Stimulated activated CD8-positive, alpha-beta memory T cell treated with anti-CD3 and anti-CD28 coated beads, Interleukin-4, amount 100 ng/mL, for 1 hour (primary cell): ENCODE measurements around the gene GRIN1.

Experiments used
- DNase-seq, 2 donors: peaks; one replicate each; pipeline ENCODE4 v3.0.0-alpha.2; 2020; ENCODE audit warnings: low read depth in 2 of 2, low spot score in 1 of 2

GRIN1 gene

DNA sequence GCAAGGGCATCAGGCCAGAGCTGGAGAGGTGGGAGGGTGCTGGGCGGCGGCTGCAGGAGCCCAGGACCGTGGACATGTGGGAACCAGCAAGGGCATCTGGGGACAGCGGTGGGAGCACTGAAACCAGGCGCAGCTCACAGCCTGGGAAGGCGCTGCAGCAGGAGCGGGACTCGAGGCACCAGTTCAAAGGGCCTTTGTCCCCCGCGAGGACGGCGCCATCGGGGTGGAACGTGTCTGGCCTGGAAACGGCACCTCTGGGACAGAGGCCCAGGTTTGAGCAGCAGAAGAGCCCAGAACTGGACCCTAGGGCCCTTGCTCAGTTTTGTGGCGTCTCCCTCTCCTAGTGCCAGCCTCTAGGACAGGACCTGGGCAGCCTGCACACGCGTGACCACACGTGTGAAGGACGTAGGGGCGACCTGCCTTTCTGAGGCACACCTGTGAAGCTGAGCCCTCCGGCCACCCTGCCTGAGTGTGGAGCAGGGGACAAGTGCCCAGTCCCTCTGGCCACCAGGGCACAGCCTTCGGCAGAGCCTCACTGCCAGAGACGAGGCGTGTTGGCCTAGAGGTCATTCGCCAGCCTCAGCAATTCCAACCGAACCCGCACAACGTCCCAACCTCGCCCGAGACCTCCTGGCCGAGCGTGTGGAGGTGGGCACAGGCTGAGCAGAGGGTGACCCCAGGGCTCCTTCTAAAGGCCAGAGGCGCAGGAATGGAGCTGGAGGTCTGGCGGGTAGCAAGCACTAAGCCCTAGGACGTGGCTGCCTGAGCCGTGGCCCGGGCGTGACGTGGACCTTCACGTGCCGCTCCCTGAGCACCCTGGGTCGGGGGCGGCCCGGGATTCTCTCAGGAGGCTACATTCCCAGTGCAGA, 35.1 kb downstream of the GRIN1 start:
- no peak for DNase-seq

DNA sequence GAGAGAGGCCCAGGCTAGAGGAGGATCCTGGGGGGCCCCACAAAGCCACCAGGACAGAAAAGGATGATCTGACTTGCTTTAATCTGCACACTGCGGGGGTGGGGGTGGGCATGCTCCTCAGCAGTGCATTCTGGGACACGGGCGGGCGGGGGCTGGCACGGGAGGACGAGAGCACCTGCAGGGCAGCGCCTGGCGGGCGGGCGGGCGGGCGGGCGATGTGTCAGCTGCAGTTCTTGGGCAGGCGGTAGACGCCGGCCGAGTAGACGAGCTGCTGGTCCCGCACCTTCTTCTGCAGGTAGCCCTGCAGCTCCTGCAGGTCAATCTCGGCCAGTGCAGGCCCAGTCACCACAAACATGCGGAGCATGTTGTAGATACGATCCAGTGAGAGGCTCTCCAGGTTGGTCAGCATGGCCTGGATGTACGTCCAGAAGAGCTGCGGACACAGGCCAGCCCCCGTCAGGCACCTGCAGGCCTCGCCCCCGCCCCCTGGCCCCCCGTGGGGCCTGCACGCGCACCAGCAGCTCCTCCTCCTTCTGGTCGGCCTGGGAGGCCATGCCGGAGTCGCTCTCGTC, 35.9 kb downstream of the GRIN1 start:
- no peak for DNase-seq

DNA sequence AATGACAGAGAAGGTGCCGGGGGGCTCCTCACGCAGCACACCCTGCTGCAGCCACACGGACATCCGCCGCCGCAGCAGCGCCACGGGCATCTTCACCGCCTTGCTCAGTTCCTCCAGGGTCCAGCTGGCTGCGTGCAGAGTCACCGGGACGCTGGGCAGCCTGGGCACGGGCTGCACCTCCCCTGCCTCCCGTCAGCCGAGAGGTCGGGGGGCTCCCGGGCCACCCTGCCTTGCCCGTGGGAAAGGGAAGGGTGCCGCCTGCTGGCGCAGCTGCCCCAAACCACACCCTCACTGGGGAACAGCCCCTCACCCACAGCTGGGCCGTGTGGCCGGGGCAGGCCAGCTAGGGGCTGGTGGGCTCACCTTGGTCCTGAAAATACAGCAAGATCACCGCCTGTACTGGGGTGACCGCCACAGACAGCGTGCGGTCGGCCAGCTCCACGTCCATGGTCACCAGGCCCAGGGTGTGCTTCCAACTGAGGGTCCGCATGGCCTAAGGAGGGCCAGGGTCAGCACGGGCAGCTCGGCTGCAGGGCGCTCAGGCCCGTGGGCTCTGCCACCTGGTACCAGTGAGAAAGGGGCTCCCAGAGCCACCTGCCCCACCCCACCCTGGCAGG, 36.5 kb downstream of the GRIN1 start:
- no peak for DNase-seq

DNA sequence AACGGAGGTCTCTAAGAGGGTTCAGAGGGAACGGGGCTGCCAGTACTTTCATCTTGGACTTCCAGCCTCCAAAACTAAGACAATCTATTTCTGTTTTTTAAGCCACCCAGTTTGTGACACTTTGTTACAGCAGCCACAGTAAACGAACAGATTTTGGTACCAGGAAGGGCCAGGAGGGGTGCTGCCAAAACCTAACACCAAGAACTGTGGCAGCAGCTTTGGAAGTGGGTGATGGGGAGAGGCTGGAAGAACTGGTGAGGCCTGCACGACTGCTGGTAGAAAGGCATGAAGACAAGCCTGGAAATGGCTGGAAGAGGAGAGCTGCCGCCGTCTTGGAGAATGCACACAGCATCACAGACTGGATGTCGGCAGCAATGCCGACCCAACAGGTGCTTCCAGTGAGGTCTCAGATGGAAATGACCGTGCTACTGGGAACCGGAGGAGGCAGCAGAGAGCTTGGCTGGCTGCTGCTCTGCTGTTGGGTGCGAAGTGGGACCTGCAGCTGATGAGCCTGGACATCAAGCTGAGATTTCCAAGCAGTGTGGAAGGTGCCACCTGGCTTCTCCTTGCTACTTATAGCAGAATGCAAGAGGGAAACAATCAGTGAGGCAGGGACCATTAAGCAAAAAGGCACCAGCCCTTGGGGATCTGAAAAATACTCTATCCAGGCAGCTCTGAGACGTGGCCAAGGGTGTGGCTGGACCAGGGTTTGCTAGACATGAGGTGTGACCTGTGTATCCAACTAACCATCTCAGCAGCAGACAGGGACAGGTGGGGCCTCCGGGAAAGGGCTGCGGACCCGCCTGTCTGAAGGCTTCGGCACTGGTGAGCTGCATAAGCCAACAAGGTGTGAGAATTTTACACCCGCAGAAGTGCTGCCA, 37.6 kb downstream of the GRIN1 start:
- DNase-seq, result no peak

DNA sequence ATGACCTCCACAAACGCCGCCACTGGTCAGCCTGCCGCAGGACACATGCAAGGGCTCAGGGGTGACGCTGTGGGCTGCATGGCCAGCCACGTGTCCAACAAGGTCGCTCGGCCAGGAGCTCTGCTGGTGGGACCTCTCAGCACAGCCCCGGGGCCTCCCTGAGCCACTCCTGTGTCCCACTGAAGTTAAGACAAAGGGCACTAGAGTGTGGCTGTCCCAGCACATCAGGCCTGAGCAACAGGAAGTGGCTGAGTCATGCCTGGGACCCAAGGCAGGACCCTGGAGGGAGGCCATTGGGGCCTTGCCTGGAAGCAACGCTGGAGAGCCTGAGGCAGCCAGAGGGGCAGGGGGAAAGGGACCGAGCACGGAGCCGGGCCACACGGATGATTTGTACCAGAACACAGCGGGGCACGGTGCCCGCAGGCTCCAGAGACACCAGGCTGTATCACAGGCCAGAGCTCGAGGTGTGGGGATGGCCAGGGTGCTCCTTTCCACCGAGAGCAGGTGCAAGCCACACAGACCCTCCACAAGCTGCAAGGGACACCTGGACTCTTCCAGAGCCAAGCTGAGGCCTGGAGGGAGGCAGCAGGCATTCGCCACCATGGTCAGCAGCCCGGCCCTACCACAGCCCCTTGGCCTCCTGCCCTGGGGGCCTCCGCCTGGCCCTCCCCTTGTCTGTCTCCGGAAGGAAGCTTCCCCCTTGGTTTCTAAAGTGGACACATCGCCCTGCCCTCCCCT, 39.4 kb downstream of the GRIN1 start:
- DNase-seq, result no peak

DNA sequence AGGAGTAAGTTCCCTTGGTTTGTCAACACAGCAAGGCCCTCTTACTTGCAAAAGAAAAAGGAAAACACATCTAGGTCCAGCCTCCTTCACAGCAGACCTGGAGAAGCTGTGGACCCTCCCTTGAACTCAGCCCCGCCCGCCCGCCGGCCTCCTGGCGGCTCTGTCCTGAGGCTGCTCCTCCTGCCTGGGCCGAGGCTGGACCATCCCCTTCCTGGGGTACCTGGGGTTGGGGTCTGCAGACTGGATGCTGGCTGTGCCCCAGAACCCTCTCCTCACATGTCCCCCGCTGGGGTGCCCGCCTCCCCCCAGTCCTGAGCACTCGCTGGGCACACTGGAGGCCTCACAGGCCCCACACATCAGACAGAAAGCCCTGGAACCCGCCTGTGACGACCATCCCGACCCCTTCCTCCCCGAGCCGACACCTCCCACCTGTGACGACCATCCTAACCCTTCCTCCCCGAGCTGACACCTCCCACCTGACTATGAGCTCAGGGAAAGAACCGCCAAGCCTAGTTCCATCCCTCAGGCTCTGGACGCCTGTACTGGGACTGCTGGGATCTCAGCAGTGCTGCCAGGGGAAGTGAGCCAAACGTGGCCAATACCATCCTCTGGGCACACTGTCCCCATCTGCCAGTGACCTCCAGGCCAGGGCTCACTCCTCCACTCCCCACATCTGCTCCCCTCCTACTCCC, 40.1 kb downstream of the GRIN1 start:
- DNase-seq, result no peak

DNA sequence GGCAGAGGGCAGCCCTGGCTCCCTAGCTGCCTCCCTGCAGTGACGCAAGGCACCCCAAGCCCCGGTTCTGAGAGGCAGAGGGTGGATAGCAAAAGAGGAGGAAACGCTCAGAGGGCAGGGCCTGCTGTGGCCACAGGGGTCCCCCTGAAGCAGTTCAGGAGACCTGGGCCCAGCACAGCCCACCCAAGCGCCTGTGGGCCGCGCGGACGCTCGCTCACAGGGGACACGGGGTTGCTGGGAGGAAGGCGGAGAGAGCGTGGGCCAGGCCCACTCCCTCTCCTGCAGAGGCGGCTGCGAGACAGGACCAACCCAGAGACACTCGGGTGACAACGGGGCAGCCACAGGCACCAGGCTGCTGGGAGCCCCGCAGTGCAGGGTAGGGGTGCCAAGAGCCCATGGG, 40.8 kb downstream of the GRIN1 start:
- no peak for DNase-seq

DNA sequence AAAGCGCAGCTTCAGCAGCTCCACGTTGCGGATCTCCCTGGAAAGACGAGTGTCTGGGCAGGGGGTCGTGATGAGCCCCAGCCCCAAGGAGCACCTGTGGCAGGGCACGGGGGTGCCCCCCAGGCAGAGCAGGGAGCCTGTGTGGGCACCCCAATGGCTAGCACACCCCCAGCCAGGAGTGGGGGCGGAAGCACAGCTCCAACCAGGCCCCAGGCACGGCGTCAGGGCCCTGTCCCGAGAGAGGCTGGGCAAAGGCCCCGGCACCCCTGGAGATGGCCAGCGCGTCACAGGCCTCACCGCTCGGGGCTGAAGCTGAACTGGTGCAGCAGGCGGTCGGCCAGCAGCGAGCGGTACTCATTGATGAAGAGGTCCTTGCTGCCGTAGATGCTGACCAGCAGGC, 41.5 kb downstream of the GRIN1 start:
- DNase-seq, result no peak

DNA sequence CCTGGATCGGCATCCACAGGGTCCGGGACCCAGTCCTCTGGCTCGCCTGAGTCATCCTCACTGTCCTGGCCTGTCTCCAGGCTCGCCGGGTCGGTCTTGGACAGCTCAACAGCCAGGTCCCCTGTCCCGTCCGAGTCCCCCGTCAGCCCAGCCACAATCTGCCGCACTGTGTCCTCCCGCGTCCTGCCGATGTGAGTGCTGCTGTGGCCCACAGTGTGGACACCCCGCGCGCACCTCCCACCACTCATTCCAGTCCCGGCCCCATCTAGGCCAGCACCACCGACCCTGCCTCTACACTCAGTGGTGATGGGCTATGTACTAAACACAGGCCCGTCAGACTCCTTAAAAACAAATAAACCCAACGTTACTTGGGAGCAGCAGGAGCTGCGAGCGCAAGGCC, 42.7 kb downstream of the GRIN1 start:
- no peak for DNase-seq

DNA sequence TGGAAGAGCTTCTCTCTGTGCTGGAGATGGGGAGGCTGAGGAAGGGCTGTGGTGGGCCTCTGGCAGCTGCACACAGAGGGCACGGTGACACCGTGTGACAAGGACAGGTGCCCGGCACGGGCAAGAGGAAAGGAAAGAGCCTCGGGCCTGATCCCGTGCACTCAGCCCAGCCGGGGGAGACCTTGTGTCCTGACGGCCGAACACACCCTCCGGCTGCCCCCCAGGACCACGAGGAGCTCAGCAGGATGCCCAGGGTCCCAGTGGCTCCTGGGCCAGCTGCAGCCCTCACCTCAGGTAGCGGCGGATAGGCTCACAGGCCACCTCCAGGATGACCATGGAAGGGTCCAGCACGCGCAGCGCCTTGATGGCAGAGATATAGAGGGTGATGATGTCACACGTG, 43.9 kb downstream of the GRIN1 start:
- no peak for DNase-seq

DNA sequence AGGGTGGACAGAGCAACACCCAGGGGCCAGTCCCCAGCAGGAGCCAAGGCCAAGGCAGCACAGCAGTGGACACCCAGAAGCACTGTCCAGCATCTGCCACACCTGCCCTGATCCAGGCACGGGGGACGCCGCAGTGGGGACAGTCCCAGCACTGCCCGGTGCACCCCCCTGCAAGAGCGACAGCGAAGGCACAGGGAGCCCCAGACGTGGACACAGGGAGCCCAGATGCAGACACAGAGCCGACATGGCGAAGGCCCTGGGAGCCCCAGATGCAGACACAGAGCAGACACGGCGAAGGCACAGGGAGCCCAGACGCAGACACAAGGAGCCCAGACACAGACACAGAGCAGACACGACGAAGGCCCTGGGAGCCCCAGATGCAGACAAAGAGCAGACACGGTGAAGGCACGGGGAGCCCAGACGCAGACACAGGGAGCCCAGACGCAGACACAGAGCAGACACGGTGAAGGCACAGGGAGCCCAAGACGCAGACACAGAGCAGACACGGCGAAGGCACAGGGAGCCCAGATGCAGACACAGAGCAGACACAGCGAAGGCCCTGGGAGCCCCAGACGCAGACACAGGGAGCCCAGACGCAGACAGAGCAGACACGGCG, 45.1 kb downstream of the GRIN1 start:
- DNase-seq, result no peak

DNA sequence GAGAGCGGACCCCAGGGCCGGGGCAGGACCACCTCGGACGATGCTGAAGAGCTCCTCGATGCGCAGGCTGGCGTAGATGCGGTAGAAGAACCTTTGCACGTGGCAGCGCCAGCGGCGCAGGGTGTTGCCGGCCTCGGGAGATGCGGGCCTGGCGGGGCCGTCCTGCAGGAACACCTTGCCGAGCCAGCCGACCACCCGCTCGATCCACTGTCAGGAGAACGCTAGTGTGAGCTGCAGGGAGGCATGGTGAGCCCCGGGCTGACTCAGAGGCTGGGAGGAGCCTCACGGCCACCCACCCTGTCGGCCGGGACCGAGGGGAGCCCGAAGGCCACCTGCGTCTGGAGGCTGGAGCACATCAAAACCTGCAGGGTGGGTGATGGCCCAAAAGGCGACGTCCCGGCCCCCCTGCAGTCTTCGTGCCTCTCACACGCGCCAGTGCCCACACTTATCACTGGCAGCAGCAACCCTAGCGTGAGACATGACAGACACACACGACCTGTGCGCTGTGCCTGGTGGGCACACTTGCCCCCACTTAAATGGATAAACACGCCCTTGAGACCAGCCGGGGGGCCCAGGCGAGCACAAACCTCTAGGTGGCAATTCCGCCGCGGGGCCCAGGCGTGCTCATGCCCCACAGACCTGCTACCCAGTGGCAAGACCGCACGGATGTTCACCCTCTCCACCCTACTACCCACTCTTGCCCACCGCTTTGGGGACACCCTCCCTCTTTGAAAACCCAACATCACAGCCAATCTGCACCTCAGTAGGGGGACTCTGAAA, 46.1 kb downstream of the GRIN1 start:
- DNase-seq, result no peak

DNA sequence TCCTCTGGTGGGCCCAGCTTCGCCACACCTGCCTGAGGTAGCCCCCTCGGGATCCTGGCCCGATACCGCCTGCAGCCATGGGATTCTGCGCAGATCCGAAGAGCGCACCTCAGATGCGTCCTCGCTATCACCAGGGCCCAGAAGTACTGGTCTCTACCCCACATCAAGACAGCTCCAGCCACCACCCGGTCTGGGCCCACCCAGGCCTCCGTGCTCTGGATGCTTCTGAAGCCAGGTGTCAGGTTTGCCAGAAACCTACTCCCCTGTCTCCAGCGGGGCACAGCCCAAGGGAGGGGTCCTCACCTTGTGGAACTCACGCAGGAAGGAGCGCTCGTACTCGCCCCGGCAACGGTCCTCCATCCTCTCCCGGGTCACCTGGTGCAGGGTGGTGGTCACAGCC, 47.0 kb downstream of the GRIN1 start:
- no peak for DNase-seq

DNA sequence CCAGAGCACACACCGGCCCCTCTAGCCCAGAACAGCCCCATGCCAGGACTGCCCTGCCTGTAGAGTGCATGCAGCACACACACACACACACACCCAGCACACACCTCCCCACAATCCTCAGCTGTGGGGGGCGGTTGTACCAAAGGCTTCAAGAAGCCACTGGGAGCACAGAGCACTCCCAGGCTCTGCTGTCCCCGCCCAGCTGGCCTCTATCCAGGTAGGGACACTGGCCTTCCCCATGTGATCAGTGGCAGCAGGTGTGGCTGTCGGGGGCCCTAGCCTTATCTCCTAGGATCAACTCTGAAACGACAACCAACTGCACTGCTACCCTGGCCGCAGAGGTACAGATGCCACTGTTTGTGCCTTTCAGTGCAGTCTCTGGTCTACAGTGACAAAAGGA, 47.4 kb downstream of the GRIN1 start:
- DNase-seq, result no peak

DNA sequence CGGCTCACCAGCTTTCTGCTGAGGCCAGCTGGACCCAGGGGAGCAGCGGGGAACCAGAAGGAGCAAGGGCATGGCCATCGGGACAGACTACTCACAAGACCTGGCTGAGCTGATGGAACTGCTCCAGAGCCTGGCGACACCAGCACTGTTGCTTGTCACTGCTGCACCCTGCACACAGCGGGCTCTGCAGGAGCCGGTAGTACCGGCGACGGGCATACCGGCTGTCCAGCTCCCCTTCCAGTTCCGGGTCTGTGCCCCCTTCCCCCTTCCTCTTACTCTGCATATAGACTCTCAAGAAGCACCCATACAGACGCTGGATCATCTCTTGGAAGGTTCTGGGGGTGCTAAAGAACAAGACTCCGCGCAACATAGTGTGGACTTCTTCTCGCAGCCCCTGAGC, 48.4 kb downstream of the GRIN1 start:
- DNase-seq, result no peak

DNA sequence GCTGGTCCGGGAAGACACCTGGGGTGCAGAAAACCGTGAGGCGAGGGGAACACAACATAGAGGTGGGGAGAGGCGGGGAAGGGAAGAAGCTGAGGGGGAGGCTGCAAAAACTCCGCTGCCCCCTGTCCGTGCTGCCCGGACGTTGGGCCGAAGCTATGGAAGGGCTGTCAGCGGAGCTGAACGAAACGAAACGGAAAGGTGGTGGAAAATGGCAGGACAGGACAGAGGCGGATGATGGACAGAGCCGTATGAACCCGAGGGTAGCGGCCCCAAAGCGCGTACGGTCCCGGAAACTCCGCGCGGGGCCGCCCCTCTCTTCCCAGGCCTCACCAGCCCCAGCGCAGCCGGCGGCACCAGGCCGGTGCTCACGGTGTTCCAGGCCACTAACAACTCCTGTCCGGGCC, 49.1 kb downstream of the GRIN1 start:
- no peak for DNase-seq

DNA sequence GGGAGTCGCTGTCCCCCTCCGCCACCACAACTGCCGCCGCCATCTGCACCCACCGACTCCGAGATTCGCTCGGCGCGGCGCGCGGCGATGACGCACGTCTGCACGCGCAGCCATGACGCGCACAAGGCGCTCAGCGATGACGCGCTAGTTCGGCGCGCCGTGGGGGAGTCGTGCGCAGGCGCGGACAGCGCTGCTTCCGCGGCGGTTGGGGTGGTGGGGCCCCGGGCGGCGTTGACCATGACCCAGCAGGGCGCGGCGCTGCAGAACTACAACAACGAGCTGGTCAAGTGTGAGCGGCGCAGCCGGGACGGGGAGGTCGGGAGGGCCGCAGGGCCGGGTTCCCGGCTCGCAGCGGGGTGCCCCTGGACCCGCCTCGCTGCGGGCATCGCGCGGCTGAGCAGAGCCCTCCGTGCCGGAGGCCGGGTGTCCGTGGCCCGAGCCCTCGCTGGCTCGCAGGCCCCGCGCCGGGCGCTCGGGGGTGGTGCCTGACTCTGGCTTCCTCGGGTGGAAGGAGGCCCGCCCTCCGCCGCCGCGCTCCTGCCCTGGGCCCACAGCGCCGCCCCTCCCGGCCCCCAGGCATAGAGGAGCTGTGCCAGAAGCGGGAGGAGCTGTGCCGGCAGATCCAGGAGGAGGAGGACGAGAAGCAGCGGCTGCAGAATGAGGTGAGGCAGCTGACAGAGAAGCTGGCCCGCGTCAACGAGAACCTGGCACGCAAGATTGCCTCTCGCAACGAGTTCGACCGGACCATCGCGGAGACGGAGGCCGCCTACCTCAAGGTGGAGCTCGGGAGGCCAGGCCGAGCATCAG, 49.7 kb downstream of the GRIN1 start, which contains the start of the genes ANAPC2 and SSNA1:
TSS of gene ANAPC2 (minus strand) at position 71 of the 807 bp plus-strand sequence. CDS start at position 43, 28 bp downstream.
TSS of gene SSNA1 (plus strand) at position 187 of the 807 bp plus-strand sequence. CDS start at position 238, 51 bp downstream.
- peak; percentile 75 to 85 for DNase-seq
